GM12864 (cell line): Measurements from ENCODE around the gene RBM23.

ENCODE experiments used
- DNase-seq: peaks from one replicate; pipeline ENCODE4 v3.0.0-alpha.2; 2011; ENCODE audit warnings: low read depth
- H3K4me3 ChIP-seq: 2 replicates; pipeline ENCODE4 v1.5.1; 2011; ENCODE audit warnings: mild to moderate bottlenecking, low read depth, low read length, control low read depth
- TF ChIP-seq, protein P1 (sequence below): IDR thresholded peaks from 2 replicates; pipeline ENCODE4 v1.5.1; 2011; ENCODE audit warnings: low read depth, mild to moderate bottlenecking, moderate library complexity, low read length, control low read depth, inconsistent platforms; ENCODE audit errors: missing control alignments

Gene RBM23

DNA sequence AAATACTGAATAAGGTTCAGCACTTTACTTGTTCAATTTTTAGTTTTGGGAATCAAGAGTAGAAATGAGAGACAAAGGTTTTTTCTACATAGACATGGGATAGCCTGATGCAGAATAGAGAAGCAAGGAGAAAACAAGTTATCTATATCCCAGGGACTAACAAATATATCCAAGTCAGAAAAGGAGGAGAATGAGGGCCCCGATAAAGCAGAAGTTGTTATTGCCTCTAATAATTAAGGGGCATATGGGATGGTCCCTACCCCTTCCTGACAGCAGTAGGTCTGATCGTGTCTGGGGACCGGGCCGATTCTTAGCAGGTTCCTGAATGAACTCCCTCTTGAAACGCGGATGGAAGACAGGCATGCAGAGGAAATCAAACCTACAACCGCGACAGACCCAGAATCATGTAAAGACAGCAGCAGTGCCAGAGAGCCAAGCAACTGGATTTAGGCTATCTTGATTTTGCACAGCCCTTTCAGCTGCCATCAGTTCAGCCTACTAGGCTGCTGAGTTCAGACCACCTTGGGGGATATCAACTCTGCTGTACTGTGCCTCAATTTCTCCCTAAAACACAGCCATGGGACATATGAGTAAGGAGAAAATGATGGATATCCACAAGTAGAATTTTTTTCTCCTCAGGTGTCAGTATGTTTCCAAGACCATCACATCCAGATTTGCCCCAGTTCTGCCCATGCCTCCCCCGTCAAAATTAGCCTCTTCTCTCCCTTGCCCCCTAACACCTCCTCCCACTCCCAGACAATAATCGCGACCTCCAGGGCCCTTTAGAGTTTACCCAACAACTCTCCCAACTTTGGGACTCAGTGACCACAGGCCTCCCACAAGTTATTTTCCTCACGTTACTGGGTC lies 9.5 kb upstream of the RBM23 start:
- TF ChIP-seq, protein P1, sequence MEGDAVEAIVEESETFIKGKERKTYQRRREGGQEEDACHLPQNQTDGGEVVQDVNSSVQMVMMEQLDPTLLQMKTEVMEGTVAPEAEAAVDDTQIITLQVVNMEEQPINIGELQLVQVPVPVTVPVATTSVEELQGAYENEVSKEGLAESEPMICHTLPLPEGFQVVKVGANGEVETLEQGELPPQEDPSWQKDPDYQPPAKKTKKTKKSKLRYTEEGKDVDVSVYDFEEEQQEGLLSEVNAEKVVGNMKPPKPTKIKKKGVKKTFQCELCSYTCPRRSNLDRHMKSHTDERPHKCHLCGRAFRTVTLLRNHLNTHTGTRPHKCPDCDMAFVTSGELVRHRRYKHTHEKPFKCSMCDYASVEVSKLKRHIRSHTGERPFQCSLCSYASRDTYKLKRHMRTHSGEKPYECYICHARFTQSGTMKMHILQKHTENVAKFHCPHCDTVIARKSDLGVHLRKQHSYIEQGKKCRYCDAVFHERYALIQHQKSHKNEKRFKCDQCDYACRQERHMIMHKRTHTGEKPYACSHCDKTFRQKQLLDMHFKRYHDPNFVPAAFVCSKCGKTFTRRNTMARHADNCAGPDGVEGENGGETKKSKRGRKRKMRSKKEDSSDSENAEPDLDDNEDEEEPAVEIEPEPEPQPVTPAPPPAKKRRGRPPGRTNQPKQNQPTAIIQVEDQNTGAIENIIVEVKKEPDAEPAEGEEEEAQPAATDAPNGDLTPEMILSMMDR = no peak
- peak overlapping the region; percentile 91 for H3K4me3 ChIP-seq
- DNase-seq = no peak

DNA sequence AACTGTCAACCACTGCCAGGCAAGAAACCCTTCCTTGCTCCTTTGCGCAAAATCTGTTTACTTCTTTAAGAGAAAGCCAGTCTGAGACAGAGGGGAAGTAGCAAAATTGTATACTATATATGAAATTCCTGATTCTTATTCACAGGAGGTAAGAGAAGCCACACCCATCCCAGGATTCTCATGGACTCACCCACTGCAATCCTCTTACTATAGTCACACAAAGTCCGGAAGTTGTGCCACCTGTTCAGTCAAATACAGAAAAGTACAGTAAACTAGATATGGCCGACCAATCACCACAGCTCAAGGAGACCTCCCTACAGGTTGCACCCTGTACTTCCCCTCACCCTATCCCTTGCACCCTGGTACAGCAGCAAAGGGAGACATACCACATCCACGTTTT lies 7.4 kb upstream of the RBM23 start:
- no peak for DNase-seq
- H3K4me3 ChIP-seq = no peak overlapping the region
- TF ChIP-seq, protein P1 = no peak

DNA sequence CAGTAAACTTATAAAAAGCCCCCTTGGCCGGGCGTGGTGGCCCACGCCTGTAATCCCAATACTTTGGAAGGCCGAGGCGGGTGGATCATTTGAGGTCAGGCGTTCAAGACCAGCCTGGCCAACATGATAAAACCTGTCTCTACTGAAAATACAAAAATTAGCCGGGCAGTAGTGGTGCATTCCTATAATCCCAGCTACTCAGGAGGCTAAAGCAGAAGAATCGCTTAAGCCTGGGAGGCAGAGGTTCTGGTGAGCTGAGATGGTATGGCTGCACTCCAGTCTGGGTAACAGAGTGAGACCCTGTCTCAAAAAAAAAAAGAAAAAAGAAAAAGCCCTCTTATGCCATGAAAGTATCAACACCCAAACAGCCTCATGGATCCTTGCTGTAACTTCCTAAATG lies 6.6 kb upstream of the RBM23 start:
- DNase-seq = no peak
- no peak overlapping the region for H3K4me3 ChIP-seq
- TF ChIP-seq, protein P1 = no peak

DNA sequence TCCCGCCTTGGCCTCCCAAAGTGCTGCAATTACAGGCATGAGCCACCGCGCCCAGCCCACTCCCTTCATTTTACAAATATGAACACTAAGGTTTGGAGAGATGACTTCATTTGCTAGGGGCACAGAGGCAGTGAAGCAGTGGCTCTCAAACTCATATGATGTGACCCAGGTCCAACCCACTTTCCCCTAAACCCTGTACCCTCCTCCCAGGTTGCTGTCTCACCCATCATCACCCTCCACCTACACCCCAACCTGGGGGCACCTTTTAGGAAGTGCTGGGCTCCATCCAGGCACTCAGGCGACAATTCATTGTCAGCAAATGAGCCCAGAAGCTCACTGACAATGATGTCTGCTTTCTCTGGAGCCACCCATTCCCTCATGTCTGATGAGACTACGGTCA lies 4.8 kb upstream of the RBM23 start:
- no peak overlapping the region for H3K4me3 ChIP-seq
- TF ChIP-seq, protein P1 = no peak
- no peak for DNase-seq

DNA sequence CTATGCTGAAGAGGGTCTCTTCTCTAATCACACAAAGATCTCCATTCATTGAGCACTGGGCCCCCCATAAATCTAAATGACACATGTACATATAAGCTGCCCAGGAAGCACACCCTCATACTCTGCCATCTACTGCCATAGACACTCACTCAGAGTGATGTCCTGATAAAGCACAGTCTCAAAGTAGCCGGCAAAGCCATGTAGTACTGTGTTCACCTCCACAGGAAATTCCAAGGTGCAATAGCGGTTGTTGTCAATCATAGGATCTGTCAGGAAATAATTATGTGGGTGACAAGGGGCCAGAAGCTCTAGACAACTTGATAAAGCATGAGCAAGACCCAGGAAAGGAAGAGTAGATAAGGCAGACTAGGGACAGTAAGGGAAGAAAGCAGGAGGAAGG lies 3.3 kb upstream of the RBM23 start:
- TF ChIP-seq, protein P1 = no peak
- no peak for DNase-seq
- no peak overlapping the region for H3K4me3 ChIP-seq

DNA sequence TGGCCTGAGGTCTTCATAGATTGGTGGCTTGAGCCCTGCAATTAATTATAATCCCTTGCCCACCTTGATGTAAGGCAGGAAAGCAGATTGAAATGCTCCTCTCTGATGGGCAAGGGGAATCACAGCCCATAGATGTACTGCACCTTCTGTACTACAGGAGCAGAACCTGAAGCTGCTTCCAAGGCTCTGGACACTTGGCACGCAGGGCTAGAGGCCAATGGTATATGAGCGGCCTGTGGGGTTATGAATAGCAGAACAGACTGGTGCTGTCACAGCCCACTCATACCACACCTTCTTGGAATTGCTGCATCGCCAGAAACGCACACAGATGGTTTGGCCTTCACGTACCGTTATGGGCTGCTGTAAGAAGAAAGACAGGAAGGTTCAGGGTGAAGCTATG lies 1.7 kb upstream of the RBM23 start:
- TF ChIP-seq, protein P1 = no peak
- H3K4me3 ChIP-seq = no peak overlapping the region
- no peak for DNase-seq

DNA sequence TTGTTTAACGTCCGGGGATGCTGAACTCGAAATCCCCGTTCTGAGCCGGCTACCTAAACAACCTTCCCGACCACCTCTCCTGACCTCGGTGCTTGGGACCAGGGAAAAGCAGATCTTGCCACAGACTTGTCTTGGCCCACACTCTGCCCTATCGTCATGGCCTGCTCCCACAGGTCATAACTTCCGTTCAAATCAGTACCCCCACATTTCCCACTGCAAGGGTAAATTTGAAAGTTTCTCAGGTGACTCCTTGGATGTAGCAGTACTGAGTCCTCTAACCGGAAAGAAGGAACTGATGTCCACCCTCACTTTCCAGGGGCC lies 612 bp upstream of the RBM23 start:
- H3K4me3 ChIP-seq = peak overlapping the region; percentile 42
- TF ChIP-seq, protein P1 = no peak
- no peak for DNase-seq
